ENCODE measurements around the gene SLC49A3.
A peak's percentile ranks its signal among the peaks of the same experiment; 100 is the strongest.

Gene SLC49A3

DNA sequence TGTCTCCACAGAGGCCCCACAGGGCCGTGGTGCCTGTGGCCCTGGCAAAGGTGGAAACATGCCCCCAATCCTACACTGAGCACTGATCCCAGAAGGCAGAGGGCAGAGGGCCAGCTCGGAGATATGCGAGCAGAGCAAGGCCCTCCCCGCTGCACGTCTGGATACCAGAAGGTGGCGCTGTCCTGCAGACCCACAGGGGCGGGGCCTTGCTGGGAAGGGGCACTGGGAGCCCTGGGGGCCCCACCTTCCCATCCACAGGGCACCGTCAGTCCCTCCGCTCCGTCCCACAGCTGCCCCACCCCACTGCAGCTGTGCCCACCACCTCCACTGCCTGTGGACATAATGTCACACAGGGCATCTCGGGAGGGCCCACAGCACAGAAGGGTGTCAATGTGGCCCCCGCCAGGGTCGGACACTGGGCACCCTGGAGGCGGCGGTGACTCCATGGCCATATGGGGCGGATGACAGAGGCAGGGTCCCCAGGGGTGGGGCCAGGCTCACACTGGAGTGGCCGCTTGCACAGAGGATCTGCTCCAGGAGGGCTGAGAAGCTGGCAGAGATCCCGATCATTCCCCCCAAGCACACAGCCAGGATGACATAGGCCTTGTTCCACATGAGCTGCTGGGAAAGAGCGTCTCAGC, 4.8 kb downstream of the SLC49A3 start:
- H3K27ac Mint-ChIP-seq, result no peak overlapping the region
- DNase-seq, result peak; percentile 60

DNA sequence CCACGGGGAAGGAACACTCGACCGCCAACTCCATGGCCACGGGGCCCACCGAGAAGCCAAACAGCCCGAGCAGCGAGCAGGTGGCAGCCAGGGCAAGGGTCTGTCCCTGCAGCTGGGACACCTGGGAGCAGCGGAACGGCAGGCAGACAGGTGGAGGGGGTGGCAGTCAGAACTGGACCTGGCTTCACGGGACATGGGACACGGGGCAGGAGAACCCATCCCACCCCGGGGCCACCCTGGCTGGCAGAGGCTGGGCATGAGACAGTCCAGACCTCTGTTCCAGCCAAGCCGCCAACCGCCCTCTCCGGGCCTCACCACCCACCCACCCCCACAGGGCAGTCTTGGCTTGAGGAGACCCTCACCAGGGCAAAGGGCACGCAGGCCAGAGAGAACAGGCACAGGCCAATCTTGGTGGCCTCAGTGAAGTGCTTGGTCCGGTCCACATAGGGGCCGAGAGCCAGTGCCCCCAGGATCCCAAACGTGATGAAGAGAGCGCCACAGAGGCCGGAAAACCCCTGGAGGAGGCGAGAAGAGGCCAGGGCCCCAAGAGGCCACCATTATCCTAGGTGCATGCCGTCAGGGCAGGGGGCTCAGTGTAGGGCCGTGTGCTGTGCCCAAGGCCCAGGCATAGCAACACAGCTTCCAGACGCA, 5.6 kb downstream of the SLC49A3 start:
- no peak overlapping the region for H3K4me3 Mint-ChIP-seq
- DNase-seq, result no peak
- H3K27me3 Mint-ChIP-seq, result peaks cover 33% of the 10 kb centered on the region
- H3K9me3 Mint-ChIP-seq, result no peaks in the 10 kb centered on the region
- no peak overlapping the region for H3K27ac Mint-ChIP-seq
- H3K36me3 Mint-ChIP-seq, result no peaks in the 10 kb centered on the region
- H3K4me1 Mint-ChIP-seq, result peaks cover 6% of the 10 kb centered on the region
- CTCF ChIA-PET, result interaction anchor here (0.7 to 3.1 kb wide), 3 partner anchors 9 to 577 kb away, joined by 3 to 18 read pairs (median 17); partner anchors contain the start of genes ATP5ME and MYL5

More for the DNA sequence above, 4.8 kb downstream of the SLC49A3 start:
- H3K9me3 Mint-ChIP-seq, result no peaks in the 10 kb centered on the region
- no peaks in the 10 kb centered on the region for H3K36me3 Mint-ChIP-seq
- H3K4me3 Mint-ChIP-seq, result no peak overlapping the region
- peaks cover 6% of the 10 kb centered on the region for H3K4me1 Mint-ChIP-seq
- H3K27me3 Mint-ChIP-seq, result peaks cover 38% of the 10 kb centered on the region
- CTCF ChIA-PET, result interaction anchor here (0.7 to 3.1 kb wide), 5 partner anchors 9 to 576 kb away, joined by 3 to 18 read pairs (median 5); partner anchors contain the start of genes ATP5ME and MYL5

- no peak for DNase-seq
- Mint-ChIP-seq H3K9me3 (no peaks in the 10 kb centered on the region), H3K4me1 (peaks cover 6% of the 10 kb centered on the region), H3K27me3 (peaks cover 29% of the 10 kb centered on the region), H3K4me3 (peak overlapping the region; percentile 21), H3K27ac (no peak overlapping the region), H3K36me3 (no peaks in the 10 kb centered on the region)
- CTCF ChIA-PET, result interaction anchor here (2.8 kb wide), 1 partner anchor 8 kb away, joined by 18 read pairs; the partner anchor contains the start of genes ATP5ME and MYL5
Measured at GRCh38 chr4:682490-683172, 6.3 kb downstream of the SLC49A3 start.

GRCh38 chr4:681736-682451, 7.1 kb downstream of the SLC49A3 start:
- H3K36me3 Mint-ChIP-seq, result no peaks in the 10 kb centered on the region
- H3K27ac Mint-ChIP-seq, result no peak overlapping the region
- H3K4me1 Mint-ChIP-seq, result peaks cover 6% of the 10 kb centered on the region
- no peaks in the 10 kb centered on the region for H3K9me3 Mint-ChIP-seq
- H3K27me3 Mint-ChIP-seq, result peaks cover 23% of the 10 kb centered on the region
- peak; percentile 39 for DNase-seq
- H3K4me3 Mint-ChIP-seq, result no peak overlapping the region
- CTCF ChIA-PET, result no interaction called here

DNA sequence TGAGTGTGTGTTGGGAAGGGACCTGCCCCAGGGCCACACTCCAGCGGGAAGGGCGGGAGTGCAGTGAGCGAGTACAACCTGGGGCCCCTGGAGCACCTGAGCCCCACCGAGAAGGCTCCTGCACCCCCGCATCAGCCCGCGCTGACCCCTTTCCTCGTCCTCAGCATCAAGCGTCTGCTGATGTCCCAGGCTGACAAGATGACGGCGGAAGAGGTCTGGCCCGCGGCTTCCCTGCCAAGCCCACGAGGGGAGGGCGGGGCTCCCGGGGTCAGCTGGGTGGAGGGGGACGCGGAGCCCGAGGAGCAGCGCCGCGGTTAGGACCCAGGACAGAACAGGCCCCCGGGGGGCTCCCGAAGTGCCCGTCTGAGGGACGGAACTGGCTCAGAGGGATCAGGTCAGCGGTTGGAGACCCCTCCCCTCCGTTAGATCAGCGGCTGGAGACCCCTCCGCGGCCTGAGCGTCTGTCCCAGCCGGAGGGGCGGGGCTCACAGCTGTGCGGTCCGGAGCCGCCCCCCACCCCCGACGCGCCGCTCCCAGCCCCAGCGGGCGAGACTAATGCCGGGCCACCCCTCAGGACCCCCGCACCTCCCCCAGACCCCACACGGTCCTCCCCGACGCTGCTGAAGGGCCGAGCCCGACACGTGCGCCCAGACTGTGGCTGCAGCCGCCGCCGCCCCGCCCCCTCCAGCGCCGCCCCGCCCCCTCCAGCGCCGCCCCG, 7.9 kb downstream of the SLC49A3 start:
- DNase-seq, result peak; percentile 68
- CTCF ChIA-PET, result no interaction called here
- Mint-ChIP-seq H3K36me3 (no peaks in the 10 kb centered on the region), H3K27ac (no peak overlapping the region), H3K27me3 (peaks cover 23% of the 10 kb centered on the region), H3K4me3 (peak overlapping the region; percentile 23), H3K4me1 (peaks cover 6% of the 10 kb centered on the region), H3K9me3 (no peaks in the 10 kb centered on the region)

- Mint-ChIP-seq H3K4me1 (peaks cover 6% of the 10 kb centered on the region), H3K36me3 (no peaks in the 10 kb centered on the region), H3K9me3 (no peaks in the 10 kb centered on the region), H3K27me3 (peaks cover 23% of the 10 kb centered on the region), H3K4me3 (peak overlapping the region; percentile 23), H3K27ac (no peak overlapping the region)
- CTCF ChIA-PET, result no interaction called here
- no peak for DNase-seq
Measured at GRCh38 chr4:680551-680927, 8.4 kb downstream of the SLC49A3 start.

DNA sequence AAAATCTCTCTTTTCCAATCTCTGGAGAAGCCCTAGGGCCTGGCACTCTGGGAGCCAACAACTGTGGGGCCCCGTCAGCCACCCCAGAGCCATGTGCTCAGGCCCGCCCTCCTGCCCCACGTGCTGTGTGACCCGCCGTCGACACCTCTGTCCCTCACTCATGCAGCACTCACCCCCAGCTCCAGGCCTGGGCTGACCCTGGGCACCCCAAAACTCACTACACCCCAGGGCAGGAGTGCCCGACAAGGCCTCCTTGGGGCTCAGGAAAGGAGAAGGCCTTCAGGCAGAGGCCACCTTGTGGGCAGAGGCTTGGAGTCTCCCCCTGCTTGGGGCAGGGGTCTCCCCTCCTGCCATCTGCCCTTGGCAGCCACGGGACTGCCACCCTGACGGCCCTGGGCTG, 8.9 kb downstream of the SLC49A3 start:
- no peak for DNase-seq
- no peaks in the 10 kb centered on the region for H3K9me3 Mint-ChIP-seq
- H3K36me3 Mint-ChIP-seq, result no peaks in the 10 kb centered on the region
- peaks cover 23% of the 10 kb centered on the region for H3K27me3 Mint-ChIP-seq
- no peak overlapping the region for H3K4me3 Mint-ChIP-seq
- H3K27ac Mint-ChIP-seq, result no peak overlapping the region
- H3K4me1 Mint-ChIP-seq, result peaks cover 6% of the 10 kb centered on the region
- CTCF ChIA-PET, result no interaction called here

GRCh38 chr4:679629-680028, 9.3 kb downstream of the SLC49A3 start:
- CTCF ChIA-PET, result no interaction called here
- Mint-ChIP-seq H3K36me3 (no peaks in the 10 kb centered on the region), H3K9me3 (no peaks in the 10 kb centered on the region), H3K27ac (no peak overlapping the region), H3K4me1 (peaks cover 6% of the 10 kb centered on the region), H3K4me3 (no peak overlapping the region), H3K27me3 (peaks cover 23% of the 10 kb centered on the region)
- DNase-seq, result no peak

- H3K4me3 Mint-ChIP-seq, result no peak overlapping the region
- CTCF ChIA-PET, result no interaction called here
- DNase-seq, result no peak
- no peak overlapping the region for H3K27ac Mint-ChIP-seq
- no peaks in the 10 kb centered on the region for H3K9me3 Mint-ChIP-seq
- H3K4me1 Mint-ChIP-seq, result peaks cover 7% of the 10 kb centered on the region
- H3K27me3 Mint-ChIP-seq, result peaks cover 23% of the 10 kb centered on the region
- H3K36me3 Mint-ChIP-seq, result peaks cover under 1% of the 10 kb centered on the region
Measured at GRCh38 chr4:679104-679481, 9.9 kb downstream of the SLC49A3 start.

GRCh38 chr4:678331-679103, 10.4 kb downstream of the SLC49A3 start:
- CTCF ChIA-PET, result no interaction called here
- Mint-ChIP-seq H3K4me1 (peaks cover 9% of the 10 kb centered on the region), H3K27me3 (peaks cover 23% of the 10 kb centered on the region), H3K27ac (no peak overlapping the region), H3K36me3 (peaks cover 2% of the 10 kb centered on the region), H3K4me3 (no peak overlapping the region), H3K9me3 (no peaks in the 10 kb centered on the region)
- DNase-seq, result no peak

- H3K4me1 Mint-ChIP-seq, result peaks cover 17% of the 10 kb centered on the region
- H3K27ac Mint-ChIP-seq, result no peak overlapping the region
- H3K9me3 Mint-ChIP-seq, result no peaks in the 10 kb centered on the region
- no peak overlapping the region for H3K4me3 Mint-ChIP-seq
- H3K27me3 Mint-ChIP-seq, result peaks cover 22% of the 10 kb centered on the region
- CTCF ChIA-PET, result no interaction called here
- DNase-seq, result no peak
- peaks cover 10% of the 10 kb centered on the region for H3K36me3 Mint-ChIP-seq
Measured at GRCh38 chr4:677431-678293, 11.3 kb downstream of the SLC49A3 start.

GRCh38 chr4:676871-677235, 12.1 kb downstream of the SLC49A3 start:
- H3K9me3 Mint-ChIP-seq, result no peaks in the 10 kb centered on the region
- CTCF ChIA-PET, result no interaction called here
- H3K27me3 Mint-ChIP-seq, result peaks cover 18% of the 10 kb centered on the region
- peaks cover 19% of the 10 kb centered on the region for H3K4me1 Mint-ChIP-seq
- no peak for DNase-seq
- no peak overlapping the region for H3K4me3 Mint-ChIP-seq
- peaks cover 14% of the 10 kb centered on the region for H3K36me3 Mint-ChIP-seq
- peak overlapping the region; percentile 28 for H3K27ac Mint-ChIP-seq
